Stomach (tissue), 4 donors: ENCODE data around the gene PNPLA2.

Source experiments
- CTCF ChIP-seq, 7 experiments: fragments of 450-650 bp in 4 of 7; fragments of 200-600 bp in 3 of 7; sonication (generic) in 3 of 7; IDR thresholded peaks; one replicate each; pipeline ENCODE4 v1.5.1; 2016 to 2019; ENCODE audit warnings: antibody characterized with exemption in 7 of 7, control low read depth in 2 of 7, mild to moderate bottlenecking in 1 of 7
- POLR2A ChIP-seq, 4 donors: fragments of 450-650 bp; IDR thresholded peaks; one replicate each; pipeline ENCODE4 v1.6.1; 2016; ENCODE audit warnings: antibody characterized with exemption in 4 of 4, control low read depth in 2 of 4, mild to moderate bottlenecking in 1 of 4, moderate library complexity in 1 of 4

- no peak for TF ChIP-seq CTCF (IDR thresholded peaks at IDR 0.05)
- no peak for TF ChIP-seq POLR2A (IDR thresholded peaks at IDR 0.05)
These were observed 27.8 kb upstream of the PNPLA2 start for GRCh38 chr11:790721-791564.
